OCI-LY1 (cell line): Measurements from ENCODE around the gene GCN1.
A peak's percentile ranks its signal among the peaks of the same experiment; 100 is the strongest.
"Not testable (repeated sequence)": the region's sequence is repeated elsewhere in the genome, so short reads cannot be mapped to it uniquely, and the experiment has no call there.

Experiments used
- H2AFZ ChIP-seq: fragments of 200-600 bp; sonication (generic), shearing (Covaris generic); 2 replicates; pipeline ENCODE4 v1.6.0; 2014; ENCODE audit warnings: antibody characterized with exemption, mild to moderate bottlenecking, low read length
- H3F3A ChIP-seq: fragments of 200-600 bp; sonication (generic), shearing (Covaris generic); 2 replicates; pipeline ENCODE4 v1.6.0; 2014; ENCODE audit warnings: mild to moderate bottlenecking, antibody characterized with exemption, low read length, moderate library complexity; ENCODE audit not compliant: insufficient read depth
- H3K27ac ChIP-seq: fragments of 200-600 bp; sonication (generic); 2 replicates; pipeline ENCODE4 v1.5.1; 2014; ENCODE audit warnings: low read length, mixed run types, mild to moderate bottlenecking, low read depth; ENCODE audit not compliant: poor library complexity, severe bottlenecking
- H3K27me3 ChIP-seq: fragments of 200-600 bp; sonication (generic); 2 replicates; pipeline ENCODE4 v1.6.0; 2014; ENCODE audit warnings: antibody characterized with exemption, mild to moderate bottlenecking, low read length, moderate library complexity; ENCODE audit not compliant: insufficient read depth
- H3K36me3 ChIP-seq: fragments of 200-600 bp; sonication (generic); 2 replicates; pipeline ENCODE4 v1.6.1; 2014; ENCODE audit warnings: mild to moderate bottlenecking, antibody characterized with exemption, low read length, moderate library complexity, mixed read lengths; ENCODE audit not compliant: insufficient read depth
- H3K4me1 ChIP-seq: fragments of 200-600 bp; sonication (generic); 2 replicates; pipeline ENCODE4 v1.5.1; 2014; ENCODE audit warnings: mild to moderate bottlenecking, low read length, moderate library complexity; ENCODE audit not compliant: insufficient read depth, severe bottlenecking
- H3K4me2 ChIP-seq: fragments of 200-600 bp; sonication (generic), shearing (Covaris generic); 2 replicates; pipeline ENCODE4 v1.6.1; 2014; ENCODE audit warnings: low read length
- H3K4me3 ChIP-seq: fragments of 200-600 bp; sonication (generic); 2 replicates; pipeline ENCODE4 v1.5.1; 2014; ENCODE audit warnings: low read length, low read depth, mild to moderate bottlenecking, mixed read lengths; ENCODE audit not compliant: poor library complexity, severe bottlenecking
- H3K79me2 ChIP-seq: fragments of 200-600 bp; shearing (Covaris generic); 2 replicates; pipeline ENCODE4 v1.6.1; 2016; ENCODE audit warnings: mixed run types, low read length, mixed read lengths; ENCODE audit not compliant: insufficient read depth
- H3K9ac ChIP-seq: fragments of 200-600 bp; sonication (generic), shearing (Covaris generic); 2 replicates; pipeline ENCODE4 v1.6.1; 2014; ENCODE audit warnings: mild to moderate bottlenecking, low read length, mixed read lengths
- H3K9me2 ChIP-seq: fragments of 200-600 bp; sonication (generic), shearing (Covaris generic); 2 replicates; pipeline ENCODE4 v1.6.1; 2014; ENCODE audit warnings: low read depth, mild to moderate bottlenecking, low read length, mixed read lengths
- H3K9me3 ChIP-seq: fragments of 200-600 bp; shearing (Covaris generic); 2 replicates; pipeline ENCODE4 v1.6.1; 2014; ENCODE audit warnings: low read length, mixed read lengths
- H4K20me1 ChIP-seq: fragments of 200-600 bp; sonication (generic), shearing (Covaris generic); 2 replicates; pipeline ENCODE4 v1.6.0; 2016; ENCODE audit warnings: mild to moderate bottlenecking, low read length; ENCODE audit not compliant: insufficient read depth
- CTCF ChIP-seq: fragments of 200-600 bp; sonication (generic), shearing (Covaris generic); IDR thresholded peaks from 2 replicates; pipeline ENCODE4 v1.5.1; 2017; ENCODE audit warnings: mild to moderate bottlenecking, antibody characterized with exemption, low read length, moderate library complexity, mixed read lengths
- EZH2 ChIP-seq: fragments of 200-600 bp; sonication (generic), shearing (Covaris generic); IDR thresholded peaks from 2 replicates; pipeline ENCODE4 v1.8.0; 2017; ENCODE audit warnings: borderline replicate concordance, mixed run types, mild to moderate bottlenecking, antibody characterized with exemption, low read length, moderate library complexity, mixed read lengths

The GCN1 gene

DNA sequence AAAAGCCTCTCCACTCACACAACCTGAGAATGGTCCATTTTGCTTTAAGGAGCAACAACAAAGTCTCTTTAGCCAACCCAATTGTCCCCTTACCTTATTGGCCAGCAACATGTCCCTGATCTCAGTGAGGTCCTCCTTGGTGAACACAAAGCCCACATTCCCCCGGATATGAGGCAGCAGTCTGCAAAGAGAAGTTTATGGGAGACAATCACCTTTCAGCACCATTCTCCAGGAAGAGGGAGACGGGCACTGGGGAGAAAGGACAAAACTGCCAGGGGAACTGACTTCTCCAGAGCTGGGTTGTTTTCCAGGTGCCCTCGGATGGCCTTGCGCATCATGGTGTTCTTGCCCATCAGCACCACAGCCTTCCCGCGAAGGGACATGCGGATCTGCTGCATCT is 4.5 kb upstream of the GCN1 start:
- Histone ChIP-seq H3K9me3 (no peaks in the 10 kb centered on the region), H3K36me3 (peaks cover 51% of the 10 kb centered on the region), H3K27ac (peak overlapping the region; percentile 85), H3F3A (peaks cover 20% of the 10 kb centered on the region), H3K4me2 (peak overlapping the region; percentile 96), H3K79me2 (peaks cover 24% of the 10 kb centered on the region), H3K27me3 (no peaks in the 10 kb centered on the region), H4K20me1 (no peaks in the 10 kb centered on the region), H3K9me2 (no peaks in the 10 kb centered on the region), H3K9ac (peak overlapping the region; percentile 99), H2AFZ (no peak overlapping the region), H3K4me3 (peak overlapping the region; percentile 99), H3K4me1 (peaks cover 62% of the 10 kb centered on the region)
- TF ChIP-seq EZH2 (no peak), CTCF (no peak)

DNA sequence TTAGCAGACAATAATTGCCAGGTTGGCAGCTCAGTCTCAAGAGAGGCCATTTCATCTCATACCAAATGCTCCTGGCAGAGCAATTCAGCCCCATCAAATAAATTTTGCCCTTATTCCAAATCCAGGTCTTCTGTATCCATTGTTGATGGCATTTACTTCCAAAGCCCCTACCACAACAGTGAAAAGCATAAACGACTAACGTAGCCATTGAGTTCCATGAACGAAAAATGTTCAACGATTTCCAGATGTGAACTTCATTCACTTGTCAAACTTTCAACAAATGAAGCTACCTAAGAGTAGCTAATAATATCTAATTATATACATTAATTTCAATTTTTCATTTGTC is 3.0 kb upstream of the GCN1 start:
- Histone ChIP-seq H3K36me3 (peaks cover 51% of the 10 kb centered on the region), H3K9me3 (no peaks in the 10 kb centered on the region), H3K4me1 (peaks cover 72% of the 10 kb centered on the region), H3K27me3 (no peaks in the 10 kb centered on the region), H3K79me2 (peaks cover 38% of the 10 kb centered on the region), H3K4me3 (no peak overlapping the region), H3K9me2 (no peaks in the 10 kb centered on the region), H2AFZ (no peak overlapping the region), H4K20me1 (no peaks in the 10 kb centered on the region), H3F3A (peaks cover 20% of the 10 kb centered on the region), H3K9ac (no peak overlapping the region), H3K4me2 (peak overlapping the region; percentile 84; the same call in 1 of the 2 replicates), H3K27ac (no peak overlapping the region)
- TF ChIP-seq CTCF (no peak), EZH2 (no peak)

GRCh38 chr12:120196817-120197541 is 2.5 kb upstream of the GCN1 start:
- H3K4me3 ChIP-seq, H3K9ac ChIP-seq, H3K27me3 ChIP-seq, H3K9me2 ChIP-seq, H3K27ac ChIP-seq, H2AFZ ChIP-seq, H3K9me3 ChIP-seq, H4K20me1 ChIP-seq: not testable (repeated sequence)
- Histone ChIP-seq H3K4me1 (peaks cover 71% of the 10 kb centered on the region), H3K4me2 (peak overlapping the region; percentile 84), H3F3A (peaks cover 20% of the 10 kb centered on the region), H3K79me2 (peaks cover 42% of the 10 kb centered on the region), H3K36me3 (peaks cover 53% of the 10 kb centered on the region)

GRCh38 chr12:120196363-120196762 is 1.8 kb upstream of the GCN1 start:
- H3K79me2 ChIP-seq: peaks cover 48% of the 10 kb centered on the region
- peaks cover 60% of the 10 kb centered on the region for H3K36me3 ChIP-seq
- H4K20me1 ChIP-seq: no peaks in the 10 kb centered on the region
- H3K4me1 ChIP-seq: peaks cover 74% of the 10 kb centered on the region
- H3K27ac ChIP-seq: peak overlapping the region; percentile 86
- H3K27me3 ChIP-seq: no peaks in the 10 kb centered on the region
- H3K9me2 ChIP-seq: no peaks in the 10 kb centered on the region
- TF ChIP-seq EZH2 (no peak), CTCF (no peak)
- H3K4me2 ChIP-seq: peak overlapping the region; percentile 84; the same call in 1 of the 2 replicates
- H3K9ac ChIP-seq: no peak overlapping the region
- H3K9me3 ChIP-seq: no peaks in the 10 kb centered on the region
- H3K4me3 ChIP-seq: peak overlapping the region; percentile 71
- no peak overlapping the region for H2AFZ ChIP-seq
- H3F3A ChIP-seq: peaks cover 20% of the 10 kb centered on the region
